HG03097 (cell line): ENCODE results near the gene MAPK8IP3.

ENCODE experiments used
- ATAC-seq: cut with Tn5 transposase; IDR thresholded peaks from one replicate; pipeline ENCODE4 v1.9.1; 2021; ENCODE audit not compliant: unreplicated experiment, low FRiP score

MAPK8IP3 gene

GRCh38 chr16:1757714-1758461 is 51.9 kb downstream of the MAPK8IP3 start:
- no peak for ATAC-seq

GRCh38 chr16:1758923-1759322 is 52.9 kb downstream of the MAPK8IP3 start:
- ATAC-seq: no peak

GRCh38 chr16:1759511-1759910 is 53.5 kb downstream of the MAPK8IP3 start:
- ATAC-seq: no peak

- no peak for ATAC-seq
Measured at GRCh38 chr16:1760911-1761310, 54.9 kb downstream of the MAPK8IP3 start.

GRCh38 chr16:1761751-1762150 is 55.8 kb downstream of the MAPK8IP3 start:
- ATAC-seq: no peak

- ATAC-seq: no peak
Measured at GRCh38 chr16:1762196-1762878, 56.3 kb downstream of the MAPK8IP3 start.

- ATAC-seq: no peak
Measured at GRCh38 chr16:1762879-1763520, 57.0 kb downstream of the MAPK8IP3 start.

- no peak for ATAC-seq
Measured at GRCh38 chr16:1763521-1764511, 57.8 kb downstream of the MAPK8IP3 start.

- no peak for ATAC-seq
Measured at GRCh38 chr16:1764971-1765370, 59.0 kb downstream of the MAPK8IP3 start.

GRCh38 chr16:1765826-1766225 is 59.8 kb downstream of the MAPK8IP3 start:
- ATAC-seq: no peak

- ATAC-seq: no peak
Measured at GRCh38 chr16:1766231-1766630, 60.2 kb downstream of the MAPK8IP3 start.

- ATAC-seq: no peak
Measured at GRCh38 chr16:1766701-1767100, 60.7 kb downstream of the MAPK8IP3 start.

GRCh38 chr16:1767116-1767994 is 61.4 kb downstream of the MAPK8IP3 start:
- no peak for ATAC-seq

GRCh38 chr16:1768061-1768766 is 62.2 kb downstream of the MAPK8IP3 start:
- no peak for ATAC-seq

- no peak for ATAC-seq
Measured at GRCh38 chr16:1768767-1769401, 62.9 kb downstream of the MAPK8IP3 start.

GRCh38 chr16:1769402-1770300 is 63.7 kb downstream of the MAPK8IP3 start:
- ATAC-seq: no peak
